ENCODE results near the gene IQCH.

DNA sequence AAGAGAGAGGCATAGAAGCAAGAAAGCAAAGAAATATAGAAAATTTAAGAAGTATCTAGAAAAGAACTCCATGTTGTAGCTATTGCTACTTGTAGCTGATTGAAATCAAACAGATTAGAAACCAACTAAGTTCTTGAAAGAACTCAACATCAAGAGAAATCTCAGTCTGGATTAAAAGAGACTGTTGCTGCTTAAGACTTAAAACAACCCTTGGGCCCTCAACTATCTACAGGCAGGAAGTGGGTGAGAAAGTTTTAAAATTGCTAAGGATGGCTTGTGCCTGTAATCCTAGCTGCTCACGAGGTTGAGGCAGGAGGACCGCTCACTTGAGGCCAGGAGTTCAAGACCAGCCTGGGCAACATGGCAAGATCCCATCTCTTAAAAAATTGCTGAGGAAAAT is 227.1 kb downstream of the IQCH start:
- TF ChIP-seq YY1 (IDR thresholded peaks at IDR 0.05; ENCODE audit: insufficient read depth, insufficient read length): no peak
- no peak for TF ChIP-seq ZNF274 (IDR thresholded peaks at IDR 0.05; ENCODE audit: low read depth, low read length)
- TF ChIP-seq SUZ12 (IDR thresholded peaks at IDR 0.05; ENCODE audit: extremely low read depth, insufficient read depth, insufficient read length): no peak

All from NT2/D1 (cell line).